SU-DHL-6 (cell line): ENCODE data around the gene INMT.

Source experiments
- H2AFZ ChIP-seq: fragments of 200-600 bp; sonication (generic); 2 replicates; pipeline ENCODE4 v1.6.1; 2014; ENCODE audit warnings: low read depth, mild to moderate bottlenecking, moderate library complexity, mixed read lengths, antibody characterized with exemption, low read length; ENCODE audit not compliant: severe bottlenecking
- H3F3A ChIP-seq: fragments of 200-600 bp; shearing (Covaris generic); 2 replicates; pipeline ENCODE4 v1.6.0; 2016; ENCODE audit warnings: antibody characterized with exemption, mild to moderate bottlenecking; ENCODE audit not compliant: insufficient read depth
- H3K27ac ChIP-seq: fragments of 200-600 bp; sonication (generic); 2 replicates; pipeline ENCODE4 v1.5.1; 2016; ENCODE audit warnings: low read depth, mild to moderate bottlenecking, low read length, moderate library complexity, mixed read lengths
- H3K27me3 ChIP-seq: fragments of 200-600 bp; sonication (generic), shearing (Covaris generic); 2 replicates; pipeline ENCODE4 v1.6.0; 2014; ENCODE audit warnings: mild to moderate bottlenecking, low read length
- H3K36me3 ChIP-seq: fragments of 200-600 bp; sonication (generic); 2 replicates; pipeline ENCODE4 v1.6.1; 2014; ENCODE audit warnings: mild to moderate bottlenecking, low read length, mixed read lengths
- H3K4me2 ChIP-seq: fragments of 300-600, 200-600 bp; shearing (Covaris generic), sonication (generic); 2 replicates; pipeline ENCODE4 v1.6.0; 2014; ENCODE audit warnings: low read length, low read depth, mild to moderate bottlenecking; ENCODE audit not compliant: poor library complexity, severe bottlenecking
- H3K4me3 ChIP-seq: fragments of 200-600 bp; sonication (generic); 2 replicates; pipeline ENCODE4 v1.5.1; 2014; ENCODE audit warnings: antibody characterized with exemption, low read length, mild to moderate bottlenecking, mixed read lengths; ENCODE audit not compliant: insufficient read depth, poor library complexity, severe bottlenecking
- H3K79me2 ChIP-seq: fragments of 200-600 bp; sonication (generic); 2 replicates; pipeline ENCODE4 v1.6.1; 2014; ENCODE audit warnings: mild to moderate bottlenecking, low read length, moderate library complexity; ENCODE audit not compliant: insufficient read depth
- H3K9ac ChIP-seq: fragments of 200-600 bp; sonication (generic); 2 replicates; pipeline ENCODE4 v1.7.0; 2014; ENCODE audit warnings: mild to moderate bottlenecking, low read length
- H3K9me2 ChIP-seq: fragments of 200-600 bp; sonication (generic); replicated peaks from 2 replicates; pipeline ENCODE4 v1.6.1; 2014; ENCODE audit warnings: low read length; ENCODE audit not compliant: insufficient read depth
- H3K9me3 ChIP-seq: fragments of 200-600 bp; sonication (generic); 2 replicates; pipeline ENCODE4 v1.6.1; 2014; ENCODE audit warnings: low read length, mixed read lengths; ENCODE audit not compliant: insufficient read depth
- H4K20me1 ChIP-seq: fragments of 200-600 bp; sonication (generic); 2 replicates; pipeline ENCODE4 v1.6.1; 2014; ENCODE audit warnings: low read depth, mild to moderate bottlenecking, antibody characterized with exemption, low read length, moderate library complexity, mixed read lengths
- EZH2phosphoT487 ChIP-seq: fragments of 200-600 bp; sonication (generic), shearing (Covaris generic); conservative IDR thresholded peaks from 2 replicates; pipeline ENCODE4 v1.6.1; 2018; ENCODE audit warnings: mild to moderate bottlenecking, antibody characterized with exemption, low read length, moderate library complexity, mixed read lengths
- TF ChIP-seq, protein P1 (sequence below): fragments of 200-600 bp; sonication (generic); IDR thresholded peaks from one replicate; pipeline ENCODE4 v1.5.1; 2017; ENCODE audit warnings: antibody characterized with exemption, mild to moderate bottlenecking, low read length, moderate library complexity; ENCODE audit not compliant: insufficient read depth, poor library complexity, severe bottlenecking

The INMT gene

DNA sequence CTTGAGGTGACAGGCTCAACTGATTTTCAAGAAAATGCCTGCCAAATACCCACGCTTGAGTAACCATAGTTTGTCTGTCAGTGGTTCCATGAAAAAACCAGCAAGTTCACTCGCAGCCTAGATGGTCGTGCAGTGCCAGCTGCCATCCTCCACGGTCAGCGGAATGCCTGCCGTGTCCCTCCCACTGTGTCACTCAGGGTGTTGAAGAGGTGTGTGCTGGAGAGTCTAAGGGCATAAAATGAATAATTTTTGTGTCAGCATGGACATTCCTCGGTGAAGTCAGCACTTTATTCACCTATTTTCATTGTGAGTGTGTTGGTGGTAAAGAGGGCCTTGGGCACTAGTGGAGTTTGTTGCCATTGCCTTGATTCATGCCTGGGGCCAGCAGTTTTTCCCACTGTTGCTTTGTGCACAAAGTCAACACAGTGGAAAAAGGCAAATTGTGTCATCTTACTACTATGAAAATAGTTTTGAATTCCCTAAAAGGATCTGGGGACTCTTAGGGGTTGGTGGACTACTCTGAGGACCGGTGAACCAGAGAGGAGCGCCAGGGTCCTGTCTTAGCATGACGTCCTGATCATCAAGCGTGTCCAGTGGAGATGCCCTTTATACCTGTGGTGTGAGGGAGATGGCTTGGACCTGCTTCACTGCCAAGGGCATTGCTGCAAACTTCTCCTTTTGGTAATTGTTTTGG lies 36.9 kb downstream of the INMT start:
- TF ChIP-seq, protein P1, sequence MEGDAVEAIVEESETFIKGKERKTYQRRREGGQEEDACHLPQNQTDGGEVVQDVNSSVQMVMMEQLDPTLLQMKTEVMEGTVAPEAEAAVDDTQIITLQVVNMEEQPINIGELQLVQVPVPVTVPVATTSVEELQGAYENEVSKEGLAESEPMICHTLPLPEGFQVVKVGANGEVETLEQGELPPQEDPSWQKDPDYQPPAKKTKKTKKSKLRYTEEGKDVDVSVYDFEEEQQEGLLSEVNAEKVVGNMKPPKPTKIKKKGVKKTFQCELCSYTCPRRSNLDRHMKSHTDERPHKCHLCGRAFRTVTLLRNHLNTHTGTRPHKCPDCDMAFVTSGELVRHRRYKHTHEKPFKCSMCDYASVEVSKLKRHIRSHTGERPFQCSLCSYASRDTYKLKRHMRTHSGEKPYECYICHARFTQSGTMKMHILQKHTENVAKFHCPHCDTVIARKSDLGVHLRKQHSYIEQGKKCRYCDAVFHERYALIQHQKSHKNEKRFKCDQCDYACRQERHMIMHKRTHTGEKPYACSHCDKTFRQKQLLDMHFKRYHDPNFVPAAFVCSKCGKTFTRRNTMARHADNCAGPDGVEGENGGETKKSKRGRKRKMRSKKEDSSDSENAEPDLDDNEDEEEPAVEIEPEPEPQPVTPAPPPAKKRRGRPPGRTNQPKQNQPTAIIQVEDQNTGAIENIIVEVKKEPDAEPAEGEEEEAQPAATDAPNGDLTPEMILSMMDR: no peak
- TF ChIP-seq EZH2phosphoT487: no peak
- no peaks in the 10 kb centered on the region for H3K9me2 ChIP-seq
- H3K27ac ChIP-seq: no peak overlapping the region
- H3K4me2 ChIP-seq: no peak overlapping the region
- H3K9me3 ChIP-seq: no peaks in the 10 kb centered on the region
- H3K79me2 ChIP-seq: no peaks in the 10 kb centered on the region
- no peaks in the 10 kb centered on the region for H3K36me3 ChIP-seq
- H4K20me1 ChIP-seq: no peaks in the 10 kb centered on the region
- H3K9ac ChIP-seq: no peak overlapping the region
- H3F3A ChIP-seq: no peaks in the 10 kb centered on the region
- no peaks in the 10 kb centered on the region for H3K27me3 ChIP-seq
- no peak overlapping the region for H3K4me3 ChIP-seq
- H2AFZ ChIP-seq: no peak overlapping the region

GRCh38 chr7:30789334-30789711 lies 37.4 kb downstream of the INMT start:
- no peaks in the 10 kb centered on the region for H3K36me3 ChIP-seq
- no peak overlapping the region for H2AFZ ChIP-seq
- H3K9me3 ChIP-seq: no peaks in the 10 kb centered on the region
- H3F3A ChIP-seq: no peaks in the 10 kb centered on the region
- no peak for TF ChIP-seq EZH2phosphoT487
- no peak overlapping the region for H3K4me3 ChIP-seq
- no peaks in the 10 kb centered on the region for H3K9me2 ChIP-seq
- no peak overlapping the region for H3K4me2 ChIP-seq
- no peak overlapping the region for H3K27ac ChIP-seq
- H3K27me3 ChIP-seq: no peaks in the 10 kb centered on the region
- no peaks in the 10 kb centered on the region for H4K20me1 ChIP-seq
- H3K79me2 ChIP-seq: no peaks in the 10 kb centered on the region
- no peak overlapping the region for H3K9ac ChIP-seq

GRCh38 chr7:30790356-30790755 lies 38.4 kb downstream of the INMT start:
- Histone ChIP-seq H2AFZ (no peak overlapping the region), H3K4me3 (no peak overlapping the region), H3F3A (no peaks in the 10 kb centered on the region), H3K9ac (no peak overlapping the region), H3K79me2 (no peaks in the 10 kb centered on the region), H3K9me2 (no peaks in the 10 kb centered on the region), H3K4me2 (no peak overlapping the region), H3K27me3 (no peaks in the 10 kb centered on the region), H4K20me1 (no peaks in the 10 kb centered on the region), H3K9me3 (no peaks in the 10 kb centered on the region), H3K36me3 (no peaks in the 10 kb centered on the region), H3K27ac (no peak overlapping the region)
- no peak for TF ChIP-seq EZH2phosphoT487
- TF ChIP-seq, protein P1: no peak

DNA sequence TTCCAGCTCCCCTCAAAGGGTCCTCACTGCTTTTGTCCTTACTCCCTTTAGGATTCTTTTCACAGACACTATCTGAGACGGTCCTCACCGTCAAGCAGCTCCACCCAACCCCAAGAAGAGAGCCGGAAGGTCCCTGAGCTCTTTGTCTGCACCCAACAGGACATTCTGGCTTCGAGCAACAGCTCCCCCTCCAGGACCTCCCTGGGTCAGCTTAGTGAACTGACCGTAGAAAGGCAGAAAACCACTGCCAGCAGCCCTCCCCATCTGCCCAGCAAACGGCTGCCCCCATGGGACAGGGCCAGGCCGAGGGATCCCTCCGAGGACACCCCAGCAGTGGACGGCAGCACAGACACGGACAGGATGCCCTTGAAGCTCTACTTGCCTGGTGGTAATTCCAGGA lies 39.2 kb downstream of the INMT start:
- H3F3A ChIP-seq: no peaks in the 10 kb centered on the region
- TF ChIP-seq EZH2phosphoT487: no peak
- TF ChIP-seq, protein P1: no peak
- no peak overlapping the region for H2AFZ ChIP-seq
- H3K4me3 ChIP-seq: no peak overlapping the region
- no peak overlapping the region for H3K9ac ChIP-seq
- H3K9me3 ChIP-seq: no peaks in the 10 kb centered on the region
- H3K36me3 ChIP-seq: no peaks in the 10 kb centered on the region
- H3K79me2 ChIP-seq: no peaks in the 10 kb centered on the region
- no peaks in the 10 kb centered on the region for H3K27me3 ChIP-seq
- no peak overlapping the region for H3K27ac ChIP-seq
- H3K9me2 ChIP-seq: no peaks in the 10 kb centered on the region
- no peak overlapping the region for H3K4me2 ChIP-seq
- no peaks in the 10 kb centered on the region for H4K20me1 ChIP-seq
